ENCODE measurements around the gene CALCOCO1.

The CALCOCO1 gene

DNA sequence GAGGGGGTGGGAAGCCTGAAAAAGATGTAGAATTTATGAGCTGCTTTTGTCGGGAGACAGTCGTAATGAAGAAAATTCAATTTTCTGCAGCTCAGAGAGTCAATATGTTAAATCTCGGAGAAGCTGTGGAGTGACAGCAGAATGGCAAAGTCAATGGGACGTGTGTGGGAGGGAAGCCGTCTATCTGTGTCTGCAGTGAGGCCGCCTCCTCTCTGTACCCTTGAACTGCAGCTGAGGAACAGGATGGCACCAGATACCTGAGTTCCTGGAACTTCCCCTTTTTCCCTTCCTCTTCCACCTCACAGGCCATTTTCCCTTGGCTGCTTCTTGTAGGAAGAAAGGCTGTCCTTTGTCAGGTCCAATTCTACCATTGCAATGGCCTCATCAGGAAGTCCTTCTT is 9.3 kb upstream of the CALCOCO1 start:
- Histone ChIP-seq H3K79me2 (ENCODE audit: low read length) (no peaks in the 10 kb centered on the region), H3K4me2 (ENCODE audit: low read depth, low read length) (no peak overlapping the region), H4K20me1 (ENCODE audit: insufficient read depth, low read length) (no peaks in the 10 kb centered on the region), H2AFZ (ENCODE audit: low read length) (no peak overlapping the region), H3K9me2 (replicated peaks; ENCODE audit: insufficient read depth, low read length) (no peaks in the 10 kb centered on the region), H3K9ac (ENCODE audit: low read length) (no peak overlapping the region), H3K4me3 (ENCODE audit: low read length) (no peak overlapping the region), H3K9me3 (replicated peaks; ENCODE audit: insufficient read depth, low read length) (no peaks in the 10 kb centered on the region), H3K27me3 (replicated peaks; ENCODE audit: insufficient read depth, low read length) (peaks cover 44% of the 10 kb centered on the region), H3K36me3 (replicated peaks; ENCODE audit: insufficient read depth, low read length) (no peaks in the 10 kb centered on the region), H3K4me1 (ENCODE audit: low read length) (no peaks in the 10 kb centered on the region), H3F3A (ENCODE audit: insufficient read depth, low read length) (no peaks in the 10 kb centered on the region), H3K27ac (ENCODE audit: low read length) (no peak overlapping the region)
- TF ChIP-seq, protein P1, sequence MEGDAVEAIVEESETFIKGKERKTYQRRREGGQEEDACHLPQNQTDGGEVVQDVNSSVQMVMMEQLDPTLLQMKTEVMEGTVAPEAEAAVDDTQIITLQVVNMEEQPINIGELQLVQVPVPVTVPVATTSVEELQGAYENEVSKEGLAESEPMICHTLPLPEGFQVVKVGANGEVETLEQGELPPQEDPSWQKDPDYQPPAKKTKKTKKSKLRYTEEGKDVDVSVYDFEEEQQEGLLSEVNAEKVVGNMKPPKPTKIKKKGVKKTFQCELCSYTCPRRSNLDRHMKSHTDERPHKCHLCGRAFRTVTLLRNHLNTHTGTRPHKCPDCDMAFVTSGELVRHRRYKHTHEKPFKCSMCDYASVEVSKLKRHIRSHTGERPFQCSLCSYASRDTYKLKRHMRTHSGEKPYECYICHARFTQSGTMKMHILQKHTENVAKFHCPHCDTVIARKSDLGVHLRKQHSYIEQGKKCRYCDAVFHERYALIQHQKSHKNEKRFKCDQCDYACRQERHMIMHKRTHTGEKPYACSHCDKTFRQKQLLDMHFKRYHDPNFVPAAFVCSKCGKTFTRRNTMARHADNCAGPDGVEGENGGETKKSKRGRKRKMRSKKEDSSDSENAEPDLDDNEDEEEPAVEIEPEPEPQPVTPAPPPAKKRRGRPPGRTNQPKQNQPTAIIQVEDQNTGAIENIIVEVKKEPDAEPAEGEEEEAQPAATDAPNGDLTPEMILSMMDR (IDR thresholded peaks at IDR 0.05; ENCODE audit: low read length) = no peak
- TF ChIP-seq EZH2 (optimal IDR thresholded peaks at IDR 0.05; ENCODE audit: low read depth, low read length) (no peak), EZH2phosphoT487 (IDR thresholded peaks at IDR 0.05; ENCODE audit: low read length) (no peak)
- no peak for DNase-seq

DNA sequence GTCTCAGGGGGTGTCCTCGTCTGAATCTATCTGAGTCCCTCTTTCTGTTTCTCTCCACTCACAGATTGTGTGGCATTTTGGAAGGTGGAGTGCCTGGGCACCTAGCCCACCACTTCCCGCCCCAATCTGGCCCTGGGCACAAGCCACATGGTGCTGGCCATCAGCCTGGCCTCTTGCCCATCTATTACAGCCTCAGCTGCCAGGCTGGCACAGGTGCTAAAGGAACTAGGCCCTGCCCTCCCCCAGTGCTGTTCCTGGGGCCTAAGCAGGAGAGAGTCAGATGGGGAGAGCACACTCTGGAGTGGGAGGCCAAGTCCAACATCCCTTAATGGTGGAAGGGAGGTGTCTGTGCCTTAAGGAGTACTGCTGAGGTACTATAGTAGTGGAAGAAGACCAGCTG is 8.3 kb upstream of the CALCOCO1 start:
- H3K4me3 ChIP-seq (ENCODE audit: low read length) = no peak overlapping the region
- peaks cover 43% of the 10 kb centered on the region for H3K27me3 ChIP-seq (replicated peaks; ENCODE audit: insufficient read depth, low read length)

DNA sequence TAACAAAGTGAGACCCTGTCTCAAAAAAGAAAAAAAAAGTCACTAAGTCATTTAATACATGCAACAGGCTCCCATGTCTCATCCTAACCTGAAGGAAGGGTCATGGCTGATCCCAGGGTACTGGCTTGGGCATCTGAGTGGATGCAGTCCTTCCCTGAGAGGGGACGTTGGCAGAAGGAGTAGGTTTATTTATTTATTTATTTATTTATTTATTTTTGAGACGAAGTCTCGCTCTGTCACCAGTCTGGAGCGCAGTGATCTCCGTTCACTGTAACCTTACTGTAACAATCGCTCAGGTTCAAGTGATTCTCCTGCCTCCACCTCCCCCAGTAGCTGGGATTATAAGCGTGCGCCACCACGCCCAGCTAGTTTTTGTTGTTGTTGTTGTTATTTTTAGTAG is 7.2 kb upstream of the CALCOCO1 start:
- Histone ChIP-seq H3F3A (ENCODE audit: insufficient read depth, low read length) (no peaks in the 10 kb centered on the region), H3K4me2 (ENCODE audit: low read depth, low read length) (no peak overlapping the region), H3K27me3 (replicated peaks; ENCODE audit: insufficient read depth, low read length) (peaks cover 34% of the 10 kb centered on the region), H3K9ac (ENCODE audit: low read length) (no peak overlapping the region), H3K9me2 (replicated peaks; ENCODE audit: insufficient read depth, low read length) (no peaks in the 10 kb centered on the region), H3K79me2 (ENCODE audit: low read length) (no peaks in the 10 kb centered on the region), H4K20me1 (ENCODE audit: insufficient read depth, low read length) (no peaks in the 10 kb centered on the region), H3K27ac (ENCODE audit: low read length) (no peak overlapping the region), H2AFZ (ENCODE audit: low read length) (no peak overlapping the region), H3K9me3 (replicated peaks; ENCODE audit: insufficient read depth, low read length) (no peaks in the 10 kb centered on the region), H3K4me3 (ENCODE audit: low read length) (no peak overlapping the region), H3K36me3 (replicated peaks; ENCODE audit: insufficient read depth, low read length) (no peaks in the 10 kb centered on the region), H3K4me1 (ENCODE audit: low read length) (no peaks in the 10 kb centered on the region)
- TF ChIP-seq EZH2 (optimal IDR thresholded peaks at IDR 0.05; ENCODE audit: low read depth, low read length) (no peak), EZH2phosphoT487 (IDR thresholded peaks at IDR 0.05; ENCODE audit: low read length) (no peak)
- TF ChIP-seq, protein P1 (IDR thresholded peaks at IDR 0.05; ENCODE audit: low read length) = no peak
- DNase-seq = no peak

More for the DNA sequence above, 8.3 kb upstream of the CALCOCO1 start:
- no peak overlapping the region for H3K9ac ChIP-seq (ENCODE audit: low read length)
- H3K79me2 ChIP-seq (ENCODE audit: low read length) = no peaks in the 10 kb centered on the region
- no peak for DNase-seq
- H3F3A ChIP-seq (ENCODE audit: insufficient read depth, low read length) = no peaks in the 10 kb centered on the region
- H4K20me1 ChIP-seq (ENCODE audit: insufficient read depth, low read length) = no peaks in the 10 kb centered on the region
- H3K27ac ChIP-seq (ENCODE audit: low read length) = no peak overlapping the region
- H3K36me3 ChIP-seq (replicated peaks; ENCODE audit: insufficient read depth, low read length) = no peaks in the 10 kb centered on the region
- H3K9me3 ChIP-seq (replicated peaks; ENCODE audit: insufficient read depth, low read length) = no peaks in the 10 kb centered on the region
- TF ChIP-seq EZH2phosphoT487 (IDR thresholded peaks at IDR 0.05; ENCODE audit: low read length) (no peak), EZH2 (optimal IDR thresholded peaks at IDR 0.05; ENCODE audit: low read depth, low read length) (no peak)
- TF ChIP-seq, protein P1 (IDR thresholded peaks at IDR 0.05; ENCODE audit: low read length) = no peak
- H3K4me2 ChIP-seq (ENCODE audit: low read depth, low read length) = no peak overlapping the region
- no peaks in the 10 kb centered on the region for H3K4me1 ChIP-seq (ENCODE audit: low read length)
- H3K9me2 ChIP-seq (replicated peaks; ENCODE audit: insufficient read depth, low read length) = no peaks in the 10 kb centered on the region
- H2AFZ ChIP-seq (ENCODE audit: low read length) = no peak overlapping the region

Data from MM.1S (cell line).